HepG2 (cell line): ENCODE measurements around the gene TCF19. TPM values are rescaled to one million over a fixed set of nuclear protein-coding genes. Genes with fewer than 3 reads are reported as not detected.

Experiments used
- CREB1 ChIP-seq, 2 experiments: fragments of 450-650 bp in 1 of 2; IDR thresholded peaks; 2 replicates each; pipeline ENCODE4 v1.6.1; 2016 to 2017; ENCODE audit warnings: control low read depth in 1 of 2, mild to moderate bottlenecking in 1 of 2, missing compliant biosample characterization in 1 of 2, missing genetic modification characterization in 1 of 2
- ELF3 ChIP-seq: IDR thresholded peaks from 2 replicates; pipeline ENCODE4 v1.6.1; 2016; ENCODE audit warnings: missing genetic modification reagents, missing compliant biosample characterization
- HOXA3 ChIP-seq: sonication (generic); formaldehyde crosslinking; IDR thresholded peaks from 2 replicates; pipeline ENCODE4 v1.5.0; 2020; ENCODE audit warnings: missing genetic modification reagents
- IKZF1 ChIP-seq: fragments of 450-650 bp; IDR thresholded peaks from 2 replicates; pipeline ENCODE4 v1.7.1; 2016
- NCOA1 ChIP-seq: sonication (generic); formaldehyde crosslinking; IDR thresholded peaks from 2 replicates; pipeline ENCODE4 v1.9.0; 2021; ENCODE audit warnings: missing genetic modification reagents
- RNF2 ChIP-seq: fragments of 450-650 bp; conservative IDR thresholded peaks from 2 replicates; pipeline ENCODE4 v1.6.1; 2016; ENCODE audit warnings: low read depth
- SMAD9 ChIP-seq: sonication (generic); formaldehyde crosslinking; IDR thresholded peaks from 2 replicates; pipeline ENCODE4 v1.5.1; 2020; ENCODE audit warnings: mild to moderate bottlenecking, missing genetic modification reagents
- SRSF1 ChIP-seq: fragments of 200-400 bp; formaldehyde crosslinking; optimal IDR thresholded peaks from 2 replicates; pipeline ENCODE3; 2017; ENCODE audit warnings: mild to moderate bottlenecking, low read depth, low read length, moderate library complexity
- WIZ ChIP-seq: sonication (generic); formaldehyde crosslinking; IDR thresholded peaks from 2 replicates; pipeline ENCODE4 v1.5.1; 2020; ENCODE audit warnings: mild to moderate bottlenecking, missing genetic modification reagents
- ZKSCAN1 ChIP-seq: fragments of 150-350 bp; IDR thresholded peaks from 2 replicates; pipeline ENCODE4 v1.6.1; 2014; ENCODE audit warnings: low read length
- ZNF232 ChIP-seq: sonication (generic); formaldehyde crosslinking; IDR thresholded peaks from 2 replicates; pipeline ENCODE4 v1.4.0; 2020; ENCODE audit warnings: missing genetic modification reagents, borderline replicate concordance
- ZNF317 ChIP-seq: sonication (generic); formaldehyde crosslinking; IDR thresholded peaks from 2 replicates; pipeline ENCODE4 v1.5.0; 2020; ENCODE audit warnings: mild to moderate bottlenecking, missing genetic modification reagents
- ZNF33A ChIP-seq: sonication (generic); formaldehyde crosslinking; IDR thresholded peaks from 2 replicates; pipeline ENCODE4 v1.5.1; 2020; ENCODE audit warnings: missing genetic modification reagents, mild to moderate bottlenecking, moderate library complexity, borderline replicate concordance
- ZNF790 ChIP-seq: sonication (generic); formaldehyde crosslinking; IDR thresholded peaks from 2 replicates; pipeline ENCODE4 v1.8.0; 2022; ENCODE audit warnings: missing genetic modification reagents, mild to moderate bottlenecking, borderline replicate concordance
- polyA plus RNA-seq, 8 experiments: library from polyadenylated mRNA; depleted of rRNA in 3 of 8; stranded (reverse) in 7 of 8; unstranded in 1 of 8; fragments of >200 nt; fragmentation: Illumina TruSeq in 4 of 8; extraction: Trizol in 4 of 8; gene quantifications; 2 replicates each; pipeline versions ENCODE4 v1.2.1 to v1.2.3, GENCODE V29; 2011 to 2016; ENCODE audit warnings: low read depth in 4 of 8, missing spikeins in 1 of 8, mixed read lengths in 1 of 8; ENCODE audit not compliant: insufficient read depth in 1 of 8
- total RNA-seq, 5 experiments: library from RNA; depleted of rRNA; stranded (reverse); fragments of >200 nt; fragmentation: Illumina TruSeq; extraction: Trizol; gene quantifications; 2 replicates each; pipeline ENCODE4 v1.2.3, GENCODE V29; 2016; ENCODE audit warnings: low read depth in 1 of 5
- TF ChIP-seq, protein P1 (sequence below): sonication (generic); formaldehyde crosslinking; IDR thresholded peaks from 2 replicates; pipeline ENCODE4 v1.8.1; 2023; ENCODE audit warnings: mild to moderate bottlenecking, missing genetic modification reagents, borderline replicate concordance
- TF ChIP-seq, protein P2 (sequence below): sonication (generic); formaldehyde crosslinking; IDR thresholded peaks from 2 replicates; pipeline ENCODE4 v1.4.0; 2020; ENCODE audit warnings: low read depth, missing genetic modification reagents
- TF ChIP-seq, protein P3 (sequence below): sonication (generic); formaldehyde crosslinking; IDR thresholded peaks from 2 replicates; pipeline ENCODE4 v1.4.0; 2020; ENCODE audit warnings: missing genetic modification reagents
- TF ChIP-seq, protein P4 (sequence below), 2 experiments: fragments of 450-650 bp in 1 of 2; sonication (generic) in 1 of 2; formaldehyde crosslinking; IDR thresholded peaks; 2 replicates each; pipeline versions ENCODE4 v1.5.0 to v1.8.0; 2020 to 2022; ENCODE audit warnings: mild to moderate bottlenecking in 1 of 2, missing genetic modification reagents in 1 of 2
- TF ChIP-seq, protein P5 (sequence below): sonication (generic); formaldehyde crosslinking; IDR thresholded peaks from 2 replicates; pipeline ENCODE4 v1.9.0; 2022; ENCODE audit warnings: missing genetic modification reagents, mild to moderate bottlenecking, borderline replicate concordance

Gene TCF19
- total and polyA plus RNA-seq, 2 of the 13 experiments (the other 11 are each of a cell fraction or from before 2014, with no cell fraction given), result 4.9 to 22.2 TPM

DNA sequence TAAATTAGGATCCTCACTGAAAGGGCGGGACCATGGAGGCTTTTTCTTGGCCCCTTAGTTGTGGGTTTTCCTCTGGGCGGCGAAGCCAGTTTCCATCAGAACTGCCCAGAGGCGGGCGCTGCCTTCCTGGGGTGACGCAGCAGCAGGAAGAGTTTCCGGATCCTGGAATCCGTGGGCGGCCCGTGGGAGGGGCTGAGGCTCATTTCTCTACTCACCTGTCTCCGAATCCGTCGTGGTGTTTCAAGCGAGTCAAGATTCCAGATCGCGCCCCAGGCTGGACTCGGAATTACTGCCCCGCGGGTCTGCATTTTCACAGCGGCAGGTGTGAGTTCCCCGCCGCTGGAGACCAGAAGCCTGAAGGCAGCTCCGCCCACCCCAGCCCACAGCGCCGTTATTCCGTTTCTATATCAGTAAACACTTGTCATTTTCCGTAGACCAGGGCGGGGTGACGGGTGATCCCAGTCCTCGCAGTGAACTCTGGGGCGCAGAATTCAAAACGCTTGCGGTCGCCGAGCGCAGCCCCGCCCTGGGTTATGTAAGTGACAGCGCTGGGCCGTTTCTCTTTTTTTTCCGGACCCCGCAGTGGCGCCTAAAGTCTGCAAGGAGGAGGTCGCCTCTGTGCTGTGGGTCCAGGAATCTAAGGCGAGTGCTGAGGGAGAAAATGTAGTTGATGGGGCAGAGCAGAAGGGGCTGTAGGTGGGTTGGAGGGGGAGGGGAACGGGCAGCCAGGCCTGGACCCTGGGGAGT, 39.3 kb downstream of the TCF19 start (continued):
- TF ChIP-seq SRSF1 (no peak), RNF2 (no peak), HOXA3 (CRISPR knock-in tag) (peak; percentile 47; the same call in 1 of the 2 replicates), ZNF790 (CRISPR knock-in tag) (0 out of 2 replicates have a peak, but pooled peaks have one; percentile 9), ZKSCAN1 (no peak), ZNF232 (CRISPR knock-in tag) (no peak; the same call in 1 of the 2 replicates), ZNF33A (CRISPR knock-in tag) (no peak), ELF3 (CRISPR knock-in tag) (peak; percentile 14; the same call in 1 of the 2 replicates), IKZF1 (no peak), NCOA1 (CRISPR knock-in tag) (no peak), SMAD9 (no peak), WIZ (CRISPR knock-in tag) (peak; percentile 28; the same call in 1 of the 2 replicates), ZNF317 (CRISPR knock-in tag) (peak; percentile 60; the same call in 1 of the 2 replicates), CREB1 (IDR thresholded peaks at IDR 0.05) (peak; percentile 60), CREB1 (CRISPR knock-in tag; IDR thresholded peaks at IDR 0.05) (peak; percentile 79)
- TF ChIP-seq, protein P1, sequence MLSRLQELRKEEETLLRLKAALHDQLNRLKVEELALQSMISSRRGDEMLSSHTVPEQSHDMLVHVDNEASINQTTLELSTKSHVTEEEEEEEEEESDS (CRISPR knock-in tag), result 0 out of 2 replicates have a peak, but pooled peaks have one; percentile 64
- TF ChIP-seq, protein P2, sequence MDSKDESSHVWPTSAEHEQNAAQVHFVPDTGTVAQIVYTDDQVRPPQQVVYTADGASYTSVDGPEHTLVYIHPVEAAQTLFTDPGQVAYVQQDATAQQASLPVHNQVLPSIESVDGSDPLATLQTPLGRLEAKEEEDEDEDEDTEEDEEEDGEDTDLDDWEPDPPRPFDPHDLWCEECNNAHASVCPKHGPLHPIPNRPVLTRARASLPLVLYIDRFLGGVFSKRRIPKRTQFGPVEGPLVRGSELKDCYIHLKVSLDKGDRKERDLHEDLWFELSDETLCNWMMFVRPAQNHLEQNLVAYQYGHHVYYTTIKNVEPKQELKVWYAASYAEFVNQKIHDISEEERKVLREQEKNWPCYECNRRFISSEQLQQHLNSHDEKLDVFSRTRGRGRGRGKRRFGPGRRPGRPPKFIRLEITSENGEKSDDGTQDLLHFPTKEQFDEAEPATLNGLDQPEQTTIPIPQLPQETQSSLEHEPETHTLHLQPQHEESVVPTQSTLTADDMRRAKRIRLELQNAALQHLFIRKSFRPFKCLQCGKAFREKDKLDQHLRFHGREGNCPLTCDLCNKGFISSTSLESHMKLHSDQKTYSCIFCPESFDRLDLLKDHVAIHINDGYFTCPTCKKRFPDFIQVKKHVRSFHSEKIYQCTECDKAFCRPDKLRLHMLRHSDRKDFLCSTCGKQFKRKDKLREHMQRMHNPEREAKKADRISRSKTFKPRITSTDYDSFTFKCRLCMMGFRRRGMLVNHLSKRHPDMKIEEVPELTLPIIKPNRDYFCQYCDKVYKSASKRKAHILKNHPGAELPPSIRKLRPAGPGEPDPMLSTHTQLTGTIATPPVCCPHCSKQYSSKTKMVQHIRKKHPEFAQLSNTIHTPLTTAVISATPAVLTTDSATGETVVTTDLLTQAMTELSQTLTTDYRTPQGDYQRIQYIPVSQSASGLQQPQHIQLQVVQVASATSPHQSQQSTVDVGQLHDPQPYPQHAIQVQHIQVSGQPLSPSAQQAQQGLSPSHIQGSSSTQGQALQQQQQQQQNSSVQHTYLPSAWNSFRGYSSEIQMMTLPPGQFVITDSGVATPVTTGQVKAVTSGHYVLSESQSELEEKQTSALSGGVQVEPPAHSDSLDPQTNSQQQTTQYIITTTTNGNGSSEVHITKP (CRISPR knock-in tag), result 0 out of 2 replicates have a peak, but pooled peaks have one; percentile 27
- TF ChIP-seq, protein P3, sequence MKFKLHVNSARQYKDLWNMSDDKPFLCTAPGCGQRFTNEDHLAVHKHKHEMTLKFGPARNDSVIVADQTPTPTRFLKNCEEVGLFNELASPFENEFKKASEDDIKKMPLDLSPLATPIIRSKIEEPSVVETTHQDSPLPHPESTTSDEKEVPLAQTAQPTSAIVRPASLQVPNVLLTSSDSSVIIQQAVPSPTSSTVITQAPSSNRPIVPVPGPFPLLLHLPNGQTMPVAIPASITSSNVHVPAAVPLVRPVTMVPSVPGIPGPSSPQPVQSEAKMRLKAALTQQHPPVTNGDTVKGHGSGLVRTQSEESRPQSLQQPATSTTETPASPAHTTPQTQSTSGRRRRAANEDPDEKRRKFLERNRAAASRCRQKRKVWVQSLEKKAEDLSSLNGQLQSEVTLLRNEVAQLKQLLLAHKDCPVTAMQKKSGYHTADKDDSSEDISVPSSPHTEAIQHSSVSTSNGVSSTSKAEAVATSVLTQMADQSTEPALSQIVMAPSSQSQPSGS (CRISPR knock-in tag), result 0 out of 2 replicates have a peak, but pooled peaks have one; percentile 41
- TF ChIP-seq, protein P4, sequence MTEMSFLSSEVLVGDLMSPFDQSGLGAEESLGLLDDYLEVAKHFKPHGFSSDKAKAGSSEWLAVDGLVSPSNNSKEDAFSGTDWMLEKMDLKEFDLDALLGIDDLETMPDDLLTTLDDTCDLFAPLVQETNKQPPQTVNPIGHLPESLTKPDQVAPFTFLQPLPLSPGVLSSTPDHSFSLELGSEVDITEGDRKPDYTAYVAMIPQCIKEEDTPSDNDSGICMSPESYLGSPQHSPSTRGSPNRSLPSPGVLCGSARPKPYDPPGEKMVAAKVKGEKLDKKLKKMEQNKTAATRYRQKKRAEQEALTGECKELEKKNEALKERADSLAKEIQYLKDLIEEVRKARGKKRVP (CRISPR knock-in tag; IDR thresholded peaks at IDR 0.05), result peak in 1 of 2 experiments; percentile 72; a peak in 2 of 4 replicates
- TF ChIP-seq, protein P5, sequence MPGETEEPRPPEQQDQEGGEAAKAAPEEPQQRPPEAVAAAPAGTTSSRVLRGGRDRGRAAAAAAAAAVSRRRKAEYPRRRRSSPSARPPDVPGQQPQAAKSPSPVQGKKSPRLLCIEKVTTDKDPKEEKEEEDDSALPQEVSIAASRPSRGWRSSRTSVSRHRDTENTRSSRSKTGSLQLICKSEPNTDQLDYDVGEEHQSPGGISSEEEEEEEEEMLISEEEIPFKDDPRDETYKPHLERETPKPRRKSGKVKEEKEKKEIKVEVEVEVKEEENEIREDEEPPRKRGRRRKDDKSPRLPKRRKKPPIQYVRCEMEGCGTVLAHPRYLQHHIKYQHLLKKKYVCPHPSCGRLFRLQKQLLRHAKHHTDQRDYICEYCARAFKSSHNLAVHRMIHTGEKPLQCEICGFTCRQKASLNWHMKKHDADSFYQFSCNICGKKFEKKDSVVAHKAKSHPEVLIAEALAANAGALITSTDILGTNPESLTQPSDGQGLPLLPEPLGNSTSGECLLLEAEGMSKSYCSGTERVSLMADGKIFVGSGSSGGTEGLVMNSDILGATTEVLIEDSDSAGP (CRISPR knock-in tag), result peak; percentile 40; the same call in 1 of the 2 replicates
